HG03354 (cell line): Measurements from ENCODE around the gene JADE3.

Source experiments
- ATAC-seq: cut with Tn5 transposase; IDR thresholded peaks from one replicate; pipeline ENCODE4 v1.9.1; 2021; ENCODE audit warnings: mild to moderate bottlenecking; ENCODE audit not compliant: unreplicated experiment, poor library complexity, severe bottlenecking

JADE3 gene

GRCh38 chrX:46912098-46912602, at the start of gene JADE3:
Gene JADE3, plus strand, starts transcription at chrX:46912421. Its CDS starts 72,474 bp downstream, at chrX:46984895.
- peak; percentile 39 for ATAC-seq

GRCh38 chrX:46863072-46863471, 49.1 kb upstream of the JADE3 start:
- ATAC-seq = no peak

- no peak for ATAC-seq
Observed at GRCh38 chrX:46864606-46865005, 47.6 kb upstream of the JADE3 start.

GRCh38 chrX:46865281-46865680, 46.9 kb upstream of the JADE3 start:
- no peak for ATAC-seq

GRCh38 chrX:46866726-46867125, 45.5 kb upstream of the JADE3 start:
- ATAC-seq = no peak

- no peak for ATAC-seq
Observed at GRCh38 chrX:46873746-46874145, 38.5 kb upstream of the JADE3 start.

- ATAC-seq = no peak
Observed at GRCh38 chrX:46876901-46877300, 35.3 kb upstream of the JADE3 start.

- ATAC-seq = no peak
Observed at GRCh38 chrX:46882266-46882665, 30.0 kb upstream of the JADE3 start.

GRCh38 chrX:46884799-46885198, 27.4 kb upstream of the JADE3 start:
- ATAC-seq = no peak

- ATAC-seq = no peak
Observed at GRCh38 chrX:46898207-46898606, 14.0 kb upstream of the JADE3 start.

GRCh38 chrX:46903458-46904242, 8.6 kb upstream of the JADE3 start:
- peak; percentile 88 for ATAC-seq

- no peak for ATAC-seq
Observed at GRCh38 chrX:46904626-46905025, 7.6 kb upstream of the JADE3 start.

GRCh38 chrX:46910415-46910814, 1.8 kb upstream of the JADE3 start:
- ATAC-seq = no peak

GRCh38 chrX:46912603-46913491, 626 bp downstream of the JADE3 start:
- ATAC-seq = peak; percentile 66

- ATAC-seq = no peak
Observed at GRCh38 chrX:46913667-46914066, 1.4 kb downstream of the JADE3 start.

GRCh38 chrX:46916273-46916672, 4.1 kb downstream of the JADE3 start:
- no peak for ATAC-seq

GRCh38 chrX:46917622-46918021, 5.4 kb downstream of the JADE3 start:
- ATAC-seq = no peak

GRCh38 chrX:46918434-46918833, 6.2 kb downstream of the JADE3 start:
- ATAC-seq = no peak

- ATAC-seq = no peak
Observed at GRCh38 chrX:46920235-46920634, 8.0 kb downstream of the JADE3 start.

- ATAC-seq = no peak
Observed at GRCh38 chrX:46922611-46923010, 10.4 kb downstream of the JADE3 start.

GRCh38 chrX:46927718-46928117, 15.5 kb downstream of the JADE3 start:
- no peak for ATAC-seq
